Activated naive CD4-positive, alpha-beta T cell treated with anti-CD3 and anti-CD28 coated beads, Interleukin-2, amount 50 U/mL, for 24 hours (primary cell): ENCODE measurements around the gene GATAD2B.
"Not testable (repeated sequence)": the region's sequence is repeated elsewhere in the genome, so short reads cannot be mapped to it uniquely, and the experiment has no call there.

Source experiments
- H3K27ac Mint-ChIP-seq: one replicate; pipeline ENCODE4 v1.8.0; 2021; ENCODE audit warnings: mild to moderate bottlenecking, mixed read lengths
- H3K27me3 Mint-ChIP-seq: one replicate; pipeline ENCODE4 v1.8.0; 2021; ENCODE audit warnings: mixed read lengths
- H3K36me3 Mint-ChIP-seq: one replicate; pipeline ENCODE4 v1.8.0; 2021; ENCODE audit warnings: mixed read lengths
- H3K4me1 Mint-ChIP-seq: one replicate; pipeline ENCODE4 v1.8.0; 2021; ENCODE audit warnings: mixed read lengths
- H3K4me3 Mint-ChIP-seq: one replicate; pipeline ENCODE4 v1.8.0; 2021; ENCODE audit warnings: mild to moderate bottlenecking, mixed read lengths
- H3K9me3 Mint-ChIP-seq: one replicate; pipeline ENCODE4 v1.8.0; 2021; ENCODE audit warnings: mixed read lengths

Gene GATAD2B

DNA sequence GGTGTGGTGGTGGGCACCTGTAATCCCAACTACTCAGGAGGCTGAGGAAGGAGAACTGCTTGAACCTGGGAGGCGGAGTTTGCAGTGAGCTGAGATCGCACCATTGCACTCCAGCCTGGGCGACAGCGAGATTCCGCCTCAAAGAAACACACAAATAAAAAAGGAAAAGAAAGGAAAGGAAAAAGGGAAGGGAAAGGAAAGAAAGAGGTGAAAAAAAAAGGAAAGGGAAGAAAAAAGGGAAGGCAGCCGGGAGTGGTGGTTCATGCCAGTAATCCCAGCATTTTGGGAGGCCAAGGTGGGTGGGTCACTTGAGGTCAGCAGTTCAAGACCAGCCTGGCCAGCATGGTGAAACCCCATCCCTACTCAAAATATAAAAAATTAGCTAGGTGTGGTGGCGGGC lies 31.7 kb downstream of the GATAD2B start:
- H3K4me3 Mint-ChIP-seq, H3K9me3 Mint-ChIP-seq, H3K36me3 Mint-ChIP-seq, H3K27me3 Mint-ChIP-seq: not testable (repeated sequence)
- peaks cover 42% of the 10 kb centered on the region for H3K4me1 Mint-ChIP-seq
- H3K27ac Mint-ChIP-seq: peak overlapping the region; percentile 27

GRCh38 chr1:153888533-153888932 lies 34.2 kb downstream of the GATAD2B start:
- Mint-ChIP-seq H3K36me3 (peaks cover 9% of the 10 kb centered on the region), H3K27me3 (no peaks in the 10 kb centered on the region), H3K4me3 (peak overlapping the region; percentile 27), H3K27ac (peak overlapping the region; percentile 64), H3K4me1 (peaks cover 47% of the 10 kb centered on the region), H3K9me3 (no peaks in the 10 kb centered on the region)

DNA sequence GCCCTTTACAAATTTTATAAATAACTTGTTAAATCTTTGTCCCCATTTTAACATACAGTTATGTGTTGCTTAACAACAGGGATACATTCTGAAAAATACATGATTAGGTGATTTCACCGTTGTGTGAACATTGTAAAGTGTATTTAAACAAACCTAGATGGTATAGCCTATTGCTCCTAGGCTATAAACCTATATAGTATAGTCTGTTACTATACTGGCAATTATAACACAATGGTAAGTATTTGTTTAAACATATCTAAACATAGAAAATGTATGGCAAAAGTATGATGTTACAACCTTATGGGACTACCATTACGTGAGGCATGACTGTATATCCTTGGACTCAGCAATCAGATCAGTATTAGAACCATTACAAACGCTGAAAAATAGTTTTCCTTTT lies 36.6 kb downstream of the GATAD2B start:
- Mint-ChIP-seq H3K4me3 (no peak overlapping the region), H3K9me3 (no peaks in the 10 kb centered on the region), H3K27me3 (no peaks in the 10 kb centered on the region), H3K27ac (peak overlapping the region; percentile 17), H3K4me1 (peaks cover 46% of the 10 kb centered on the region), H3K36me3 (peaks cover 9% of the 10 kb centered on the region)

- no peaks in the 10 kb centered on the region for H3K9me3 Mint-ChIP-seq
Observed at GRCh38 chr1:153883223-153883622, 39.5 kb downstream of the GATAD2B start.

GRCh38 chr1:153882296-153882912 lies 40.4 kb downstream of the GATAD2B start:
- H3K36me3 Mint-ChIP-seq: peaks cover 6% of the 10 kb centered on the region
- H3K9me3 Mint-ChIP-seq: no peaks in the 10 kb centered on the region
- peaks cover 25% of the 10 kb centered on the region for H3K4me1 Mint-ChIP-seq
- H3K27ac Mint-ChIP-seq: no peak overlapping the region
- H3K4me3 Mint-ChIP-seq: no peak overlapping the region
- no peaks in the 10 kb centered on the region for H3K27me3 Mint-ChIP-seq

More at GRCh38 chr1:153883223-153883622, 39.5 kb downstream of the GATAD2B start:
- Mint-ChIP-seq H3K4me1 (peaks cover 29% of the 10 kb centered on the region), H3K27me3 (no peaks in the 10 kb centered on the region), H3K27ac (peak overlapping the region; percentile 30), H3K36me3 (peaks cover 6% of the 10 kb centered on the region), H3K4me3 (no peak overlapping the region)

DNA sequence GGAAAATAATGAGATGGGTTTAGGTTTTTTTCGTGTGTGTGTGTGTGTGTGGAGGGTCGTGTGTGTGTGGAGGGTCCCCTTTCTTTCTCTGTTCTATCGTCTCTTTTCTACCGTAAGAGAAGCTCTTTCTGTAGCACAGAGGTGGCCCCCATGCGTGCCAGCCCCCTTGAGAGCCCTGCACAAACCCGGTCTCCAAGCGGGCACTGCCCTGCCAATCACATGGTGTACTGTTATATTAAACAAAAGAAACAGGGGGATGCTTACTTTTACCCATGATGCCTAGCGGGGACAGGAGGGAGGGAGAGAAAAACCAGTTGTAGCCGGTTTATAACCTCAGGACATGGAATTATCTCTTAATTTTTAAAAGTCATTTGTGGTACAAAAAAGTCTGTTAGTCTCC lies 41.0 kb downstream of the GATAD2B start:
- Mint-ChIP-seq H3K36me3 (peaks cover 5% of the 10 kb centered on the region), H3K27ac (no peak overlapping the region), H3K27me3 (no peaks in the 10 kb centered on the region), H3K4me1 (peaks cover 24% of the 10 kb centered on the region), H3K4me3 (no peak overlapping the region), H3K9me3 (no peaks in the 10 kb centered on the region)

GRCh38 chr1:153880962-153881361 lies 41.8 kb downstream of the GATAD2B start:
- no peaks in the 10 kb centered on the region for H3K27me3 Mint-ChIP-seq
- H3K36me3 Mint-ChIP-seq: peaks cover 4% of the 10 kb centered on the region
- no peaks in the 10 kb centered on the region for H3K9me3 Mint-ChIP-seq
- H3K4me3 Mint-ChIP-seq: no peak overlapping the region
- H3K4me1 Mint-ChIP-seq: peaks cover 25% of the 10 kb centered on the region
- no peak overlapping the region for H3K27ac Mint-ChIP-seq

GRCh38 chr1:153880024-153880423 lies 42.7 kb downstream of the GATAD2B start:
- Mint-ChIP-seq H3K27ac (no peak overlapping the region), H3K36me3 (peaks cover 2% of the 10 kb centered on the region), H3K4me3 (no peak overlapping the region), H3K27me3 (no peaks in the 10 kb centered on the region), H3K9me3 (no peaks in the 10 kb centered on the region), H3K4me1 (peaks cover 26% of the 10 kb centered on the region)

GRCh38 chr1:153877112-153877511 lies 45.7 kb downstream of the GATAD2B start:
- Mint-ChIP-seq H3K4me1 (peaks cover 42% of the 10 kb centered on the region), H3K36me3 (peaks cover 2% of the 10 kb centered on the region), H3K4me3 (no peak overlapping the region), H3K27ac (no peak overlapping the region), H3K9me3 (no peaks in the 10 kb centered on the region), H3K27me3 (no peaks in the 10 kb centered on the region)

- no peak overlapping the region for H3K4me3 Mint-ChIP-seq
- peaks cover 51% of the 10 kb centered on the region for H3K4me1 Mint-ChIP-seq
- H3K9me3 Mint-ChIP-seq: no peaks in the 10 kb centered on the region
- no peaks in the 10 kb centered on the region for H3K27me3 Mint-ChIP-seq
- peaks cover 6% of the 10 kb centered on the region for H3K36me3 Mint-ChIP-seq
- no peak overlapping the region for H3K27ac Mint-ChIP-seq
Observed at GRCh38 chr1:153872934-153873333, 49.8 kb downstream of the GATAD2B start.

GRCh38 chr1:153872331-153872730 lies 50.4 kb downstream of the GATAD2B start:
- Mint-ChIP-seq H3K27ac (peak overlapping the region; percentile 17), H3K27me3 (no peaks in the 10 kb centered on the region), H3K9me3 (no peaks in the 10 kb centered on the region), H3K36me3 (peaks cover 6% of the 10 kb centered on the region), H3K4me1 (peaks cover 48% of the 10 kb centered on the region), H3K4me3 (no peak overlapping the region)

GRCh38 chr1:153869486-153869885 lies 53.3 kb downstream of the GATAD2B start:
- H3K4me3 Mint-ChIP-seq: no peak overlapping the region

GRCh38 chr1:153866045-153866850 lies 56.5 kb downstream of the GATAD2B start:
- H3K36me3 Mint-ChIP-seq: peaks cover 8% of the 10 kb centered on the region
- H3K4me1 Mint-ChIP-seq: peaks cover 45% of the 10 kb centered on the region
- H3K27me3 Mint-ChIP-seq: no peaks in the 10 kb centered on the region
- H3K9me3 Mint-ChIP-seq: no peaks in the 10 kb centered on the region
- H3K4me3 Mint-ChIP-seq: no peak overlapping the region
- H3K27ac Mint-ChIP-seq: peak overlapping the region; percentile 43

More at GRCh38 chr1:153869486-153869885, 53.3 kb downstream of the GATAD2B start:
- no peaks in the 10 kb centered on the region for H3K27me3 Mint-ChIP-seq
- no peak overlapping the region for H3K27ac Mint-ChIP-seq
- H3K4me1 Mint-ChIP-seq: peaks cover 51% of the 10 kb centered on the region
- peaks cover 7% of the 10 kb centered on the region for H3K36me3 Mint-ChIP-seq
- no peaks in the 10 kb centered on the region for H3K9me3 Mint-ChIP-seq

GRCh38 chr1:153860285-153860684 lies 62.5 kb downstream of the GATAD2B start:
- Mint-ChIP-seq H3K36me3 (peaks cover 5% of the 10 kb centered on the region), H3K9me3 (no peaks in the 10 kb centered on the region), H3K27ac (no peak overlapping the region), H3K27me3 (no peaks in the 10 kb centered on the region), H3K4me1 (peaks cover 33% of the 10 kb centered on the region), H3K4me3 (no peak overlapping the region)

DNA sequence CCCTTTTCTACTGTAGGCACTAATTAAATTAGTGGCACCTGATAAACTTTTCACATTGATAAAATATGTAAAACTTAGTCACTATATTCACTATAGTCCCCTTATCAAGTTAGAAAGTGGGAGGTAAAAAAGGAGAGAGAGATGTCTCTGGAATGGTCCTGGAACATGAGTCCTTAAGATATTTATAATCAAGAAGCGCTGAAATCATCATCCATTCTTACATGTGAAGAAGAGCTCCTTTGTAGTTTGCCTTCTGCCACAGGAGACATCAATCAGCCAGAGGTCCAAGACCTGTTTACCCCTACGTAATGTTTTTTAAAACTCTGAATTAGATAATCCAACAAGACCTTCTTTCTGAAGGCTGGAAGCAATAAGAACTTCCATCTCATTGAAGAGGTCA lies 65.3 kb downstream of the GATAD2B start:
- Mint-ChIP-seq H3K27ac (no peak overlapping the region), H3K4me3 (no peak overlapping the region), H3K27me3 (no peaks in the 10 kb centered on the region), H3K36me3 (peaks cover 6% of the 10 kb centered on the region), H3K9me3 (no peaks in the 10 kb centered on the region), H3K4me1 (peaks cover 26% of the 10 kb centered on the region)

DNA sequence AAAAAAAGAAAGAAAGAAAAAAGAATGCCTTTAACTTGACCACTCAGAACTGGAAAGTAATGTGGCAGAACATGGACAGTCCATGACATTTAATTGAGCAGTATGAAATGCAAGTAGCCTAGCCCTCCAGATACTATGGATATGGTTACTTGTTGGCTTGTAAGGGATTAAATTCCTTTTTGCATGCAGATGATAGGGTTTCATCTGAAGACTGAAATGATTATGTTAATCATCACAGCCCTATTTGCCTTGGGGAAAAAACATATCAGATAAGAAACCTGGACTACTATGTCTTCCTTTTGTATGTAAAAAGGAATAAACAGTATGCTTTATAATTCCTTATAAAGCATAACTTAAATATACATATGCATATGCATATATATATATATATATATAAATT lies 66.0 kb downstream of the GATAD2B start:
- Mint-ChIP-seq H3K27me3 (no peaks in the 10 kb centered on the region), H3K4me1 (peaks cover 29% of the 10 kb centered on the region), H3K27ac (no peak overlapping the region), H3K4me3 (no peak overlapping the region), H3K9me3 (no peaks in the 10 kb centered on the region), H3K36me3 (peaks cover 7% of the 10 kb centered on the region)
